H1 (cell line): ENCODE results near the gene GRK3. TPM values are rescaled to one million over a fixed set of nuclear protein-coding genes. Genes with fewer than 3 reads are reported as not detected.

Source experiments
- CTCF ChIA-PET: fragments of 300-600 bp; sonication (Branson Sonifier 250); formaldehyde crosslinking; loops from one replicate; lab custom pipeline; 2021; ENCODE audit not compliant: partially characterized antibody; lab: Charles Lee
- POLR2A ChIA-PET: fragments of 300-600 bp; sonication (Branson Sonifier 250); formaldehyde crosslinking; loops from one replicate; lab custom pipeline; 2021; ENCODE audit warnings: inconsistent platforms; ENCODE audit not compliant: partially characterized antibody; lab: Charles Lee
- DNase-seq, 2 experiments: peaks; one replicate each; pipeline versions ENCODE4 v3.0.0 to v3.0.0-alpha.2; 2010 to 2022; ENCODE audit warnings: low spot score in 2 of 2, low read depth in 1 of 2, mixed read lengths in 1 of 2
- FAIRE-seq: peaks from 2 replicates; lab custom pipeline; 2011; peaks lifted over from hg19 to GRCh38; lab: Jason Lieb, UNC
- H2AFZ ChIP-seq: 2 replicates; pipeline ENCODE4 v1.8.1; 2012; ENCODE audit warnings: low read length, inconsistent platforms
- H2AK5ac ChIP-seq: 2 replicates; pipeline ENCODE4 v1.6.1; 2013; ENCODE audit warnings: low read depth, low read length
- H2BK120ac ChIP-seq: replicated peaks from 2 replicates; pipeline ENCODE3; 2013; ENCODE audit warnings: low read depth, low read length, inconsistent platforms
- H2BK12ac ChIP-seq: 2 replicates; pipeline ENCODE4 v1.6.1; 2013; ENCODE audit warnings: low read depth, low read length
- H2BK15ac ChIP-seq: 2 replicates; pipeline ENCODE4 v1.6.1; 2013; ENCODE audit warnings: low read length
- H2BK20ac ChIP-seq: 2 replicates; pipeline ENCODE4 v1.6.1; 2013; ENCODE audit warnings: low read length
- H2BK5ac ChIP-seq: 2 replicates; pipeline ENCODE4 v1.6.1; 2013; ENCODE audit warnings: low read depth, low read length
- H3K14ac ChIP-seq: 2 replicates; pipeline ENCODE4 v1.6.1; 2013; ENCODE audit warnings: inconsistent platforms; ENCODE audit not compliant: insufficient read length
- H3K18ac ChIP-seq: 2 replicates; pipeline ENCODE4 v1.6.1; 2013; ENCODE audit warnings: low read length; ENCODE audit errors: extremely low read depth
- H3K23ac ChIP-seq: 2 replicates; pipeline ENCODE4 v1.6.1; 2013; ENCODE audit warnings: inconsistent platforms; ENCODE audit not compliant: insufficient read length
- H3K23me2 ChIP-seq: 2 replicates; pipeline ENCODE4 v1.6.1; 2013; ENCODE audit warnings: low read depth, low read length
- H3K27ac ChIP-seq: 2 replicates; pipeline ENCODE4 v1.6.1; 2011; ENCODE audit warnings: low read depth, low read length, inconsistent platforms
- H3K27me3 ChIP-seq, 4 experiments: replicated peaks in 1 of 4; 1 replicate in 1 of 4; 2 replicates in 3 of 4; pipeline versions ENCODE4 v1.6.1 to v1.8.1; 2011 to 2013; ENCODE audit warnings: low read length in 3 of 4, mild to moderate bottlenecking in 3 of 4, inconsistent platforms in 2 of 4, mixed read lengths in 2 of 4, moderate library complexity in 1 of 4; ENCODE audit not compliant: control insufficient read depth in 3 of 4, insufficient read depth in 3 of 4; ENCODE audit errors: extremely low read depth in 1 of 4
- H3K36me3 ChIP-seq, 4 experiments: 2 replicates each; pipeline versions ENCODE4 v1.6.1 to v1.8.1; 2011 to 2013; ENCODE audit warnings: mild to moderate bottlenecking in 4 of 4, low read length in 3 of 4, moderate library complexity in 2 of 4, control low read depth in 1 of 4, inconsistent platforms in 1 of 4; ENCODE audit not compliant: insufficient read depth in 4 of 4, control insufficient read depth in 2 of 4
- H3K4ac ChIP-seq: replicated peaks from 2 replicates; pipeline ENCODE3; 2013; ENCODE audit warnings: low read length, low read depth, mixed read lengths, inconsistent platforms; ENCODE audit not compliant: insufficient read length
- H3K4me1 ChIP-seq, 4 experiments: replicated peaks in 1 of 4; 1 replicate in 1 of 4; 2 replicates in 3 of 4; pipeline versions ENCODE4 v1.6.1 to v1.8.1; 2011 to 2013; ENCODE audit warnings: low read length in 3 of 4, inconsistent platforms in 2 of 4, mixed read lengths in 1 of 4; ENCODE audit not compliant: insufficient read depth in 4 of 4, control insufficient read depth in 3 of 4
- H3K4me2 ChIP-seq, 2 experiments: 2 replicates each; pipeline versions ENCODE4 v1.6.1 to v1.8.1; 2011 to 2013; ENCODE audit warnings: low read depth in 2 of 2, low read length in 2 of 2, control low read depth in 1 of 2, inconsistent platforms in 1 of 2, mild to moderate bottlenecking in 1 of 2; ENCODE audit not compliant: insufficient read depth in 1 of 2
- H3K4me3 ChIP-seq, 4 experiments: fragments of 200-600, 300-600 bp in 1 of 4; sonication (generic), shearing (Covaris generic), sonication (Bioruptor Twin) in 1 of 4; 2 replicates each; pipeline versions ENCODE4 v1.5.1 to v1.8.1; 2011 to 2016; ENCODE audit warnings: low read length in 4 of 4, low read depth in 3 of 4, control low read depth in 2 of 4, inconsistent platforms in 2 of 4, mild to moderate bottlenecking in 2 of 4, mixed read lengths in 1 of 4, moderate library complexity in 1 of 4; ENCODE audit not compliant: insufficient read depth in 2 of 4; ENCODE audit errors: extremely low read depth in 1 of 4
- H3K56ac ChIP-seq: replicated peaks from 2 replicates; pipeline ENCODE3; 2013; ENCODE audit warnings: low read depth, mild to moderate bottlenecking, mixed read lengths, low read length, inconsistent platforms; ENCODE audit not compliant: insufficient read length
- H3K79me1 ChIP-seq: 2 replicates; pipeline ENCODE4 v1.6.1; 2013; ENCODE audit warnings: low read depth, low read length, control low read depth
- H3K79me2 ChIP-seq, 2 experiments: 2 replicates each; pipeline versions ENCODE4 v1.6.1 to v1.8.1; 2012 to 2013; ENCODE audit warnings: low read length in 2 of 2, mild to moderate bottlenecking in 2 of 2, inconsistent platforms in 1 of 2; ENCODE audit not compliant: insufficient read depth in 2 of 2, control insufficient read depth in 1 of 2
- H3K9ac ChIP-seq, 4 experiments: replicated peaks in 1 of 4; 1 replicate in 1 of 4; 2 replicates in 3 of 4; pipeline versions ENCODE4 v1.6.1 to v1.8.1; 2011 to 2013; ENCODE audit warnings: low read depth in 3 of 4, low read length in 3 of 4, control low read depth in 2 of 4, mild to moderate bottlenecking in 2 of 4, moderate library complexity in 2 of 4, inconsistent platforms in 1 of 4; ENCODE audit errors: extremely low read depth in 1 of 4
- H3K9me3 ChIP-seq, 2 experiments: 2 replicates each; pipeline versions ENCODE4 v1.6.1 to v1.8.1; 2012 to 2013; ENCODE audit warnings: mild to moderate bottlenecking in 2 of 2, moderate library complexity in 2 of 2, control low read depth in 1 of 2, inconsistent platforms in 1 of 2, low read depth in 1 of 2, low read length in 1 of 2, mixed read lengths in 1 of 2; ENCODE audit not compliant: insufficient read depth in 2 of 2
- H4K20me1 ChIP-seq, 2 experiments: replicated peaks in 1 of 2; 2 replicates each; pipeline versions ENCODE3 to v1.8.1; 2011 to 2013; ENCODE audit warnings: inconsistent platforms in 2 of 2, low read length in 2 of 2, mild to moderate bottlenecking in 1 of 2; ENCODE audit not compliant: insufficient read depth in 2 of 2, control insufficient read depth in 1 of 2
- H4K5ac ChIP-seq: 2 replicates; pipeline ENCODE4 v1.6.1; 2013; ENCODE audit warnings: low read length, low read depth, mixed read lengths, inconsistent platforms; ENCODE audit not compliant: insufficient read length
- H4K8ac ChIP-seq: 2 replicates; pipeline ENCODE4 v1.8.0; 2013; ENCODE audit warnings: mild to moderate bottlenecking, moderate library complexity, low read length, inconsistent platforms; ENCODE audit not compliant: insufficient read depth; ENCODE audit errors: extremely low read depth
- H4K91ac ChIP-seq: replicated peaks from 2 replicates; pipeline ENCODE3; 2013; ENCODE audit warnings: low read length, mixed read lengths, inconsistent platforms; ENCODE audit not compliant: insufficient read length
- CBX5 ChIP-seq: fragments of 300-800, 300-1000 bp; sonication (generic); IDR thresholded peaks from 2 replicates; pipeline ENCODE4 v1.7.1; 2016; ENCODE audit warnings: antibody characterized with exemption, low read length, low read depth
- CHD1 ChIP-seq: IDR thresholded peaks from 2 replicates; pipeline ENCODE4 v1.6.1; 2012; ENCODE audit warnings: low read depth, low read length, improper control_type of control experiment
- EP300 ChIP-seq, 2 experiments: IDR thresholded peaks; 1 replicate in 1 of 2; 2 replicates in 1 of 2; pipeline ENCODE4 v1.6.1; 2011 to 2012; ENCODE audit warnings: low read depth in 2 of 2, low read length in 2 of 2, mild to moderate bottlenecking in 2 of 2, borderline replicate concordance in 1 of 2, inconsistent platforms in 1 of 2, moderate library complexity in 1 of 2
- GTF2F1 ChIP-seq: IDR thresholded peaks from 2 replicates; pipeline ENCODE4 v1.6.1; 2012; ENCODE audit warnings: low read depth, low read length, improper control_type of control experiment, borderline replicate concordance
- HDAC2 ChIP-seq, 2 experiments: fragments of 300-600 bp in 1 of 2; sonication (generic) in 1 of 2; IDR thresholded peaks; 2 replicates each; pipeline ENCODE4 v1.6.1; 2011 to 2012; ENCODE audit warnings: low read depth in 2 of 2, low read length in 2 of 2, mild to moderate bottlenecking in 2 of 2, moderate library complexity in 2 of 2, borderline replicate concordance in 1 of 2, inconsistent platforms in 1 of 2
- KDM1A ChIP-seq: fragments of 200-600, 300-600 bp; sonication (generic); IDR thresholded peaks from 2 replicates; pipeline ENCODE4 v1.7.1; 2016; ENCODE audit warnings: mild to moderate bottlenecking, low read length, borderline replicate concordance
- POLR2A ChIP-seq, 2 experiments: IDR thresholded peaks; 1 replicate in 1 of 2; 2 replicates in 1 of 2; pipeline ENCODE4 v1.6.1; 2011; ENCODE audit warnings: low read depth in 2 of 2, low read length in 2 of 2, mild to moderate bottlenecking in 2 of 2; ENCODE audit errors: control extremely low read depth in 1 of 2
- RXRA ChIP-seq: IDR thresholded peaks from 2 replicates; pipeline ENCODE4 v1.6.1; 2011; ENCODE audit warnings: low read depth, mild to moderate bottlenecking, low read length, moderate library complexity; ENCODE audit not compliant: insufficient read depth
- SP4 ChIP-seq: IDR thresholded peaks from 2 replicates; pipeline ENCODE4 v1.6.1; 2012; ENCODE audit warnings: low read length, inconsistent platforms
- TBP ChIP-seq: IDR thresholded peaks from 2 replicates; pipeline ENCODE4 v1.6.1; 2011; ENCODE audit warnings: low read depth, low read length, improper control_type of control experiment
- TCF12 ChIP-seq: IDR thresholded peaks from 2 replicates; pipeline ENCODE4 v1.6.1; 2011; ENCODE audit warnings: low read depth, mild to moderate bottlenecking, low read length
- whole genome bisulfite sequencing, 2 experiments: shearing (Covaris generic) in 1 of 2; methylation state at CpG; one replicate each; pipeline versions ENCODE4 v1.1.6 to v1.1.7; 2013 to 2015; ENCODE audit warnings: low lambda C conversion rate in 2 of 2, mixed read lengths in 2 of 2, inconsistent platforms in 1 of 2, low coverage in 1 of 2, missing lambda C conversion rate in 1 of 2; ENCODE audit not compliant: insufficient replicate concordance in 2 of 2, insufficient coverage in 1 of 2, insufficient read length in 1 of 2; ENCODE audit errors: extremely low coverage in 1 of 2, missing lambda C conversion rate in 1 of 2; 5-methylcytosine and 5-hydroxymethylcytosine counted together
- polyA plus RNA-seq, 7 experiments: library from polyadenylated mRNA; depleted of rRNA in 3 of 7; stranded (reverse) in 5 of 7; unstranded in 2 of 7; fragments of >200 nt in 5 of 7; fragments of 200-250 nt in 2 of 7; gene quantifications; 1 replicate in 5 of 7; 2 replicates in 1 of 7; 4 replicates in 1 of 7; pipeline versions ENCODE4 v1.2.1 to v1.2.3, GENCODE V29; 2011 to 2013; ENCODE audit warnings: missing spikeins in 2 of 7, mixed read lengths in 2 of 7
- total RNA-seq: library from RNA; stranded (reverse); fragmentation: NEBNext Ultra II Directional; extraction: Animal tissue kit (Norgen Biotek cat#: 25700); gene quantifications from 2 replicates; pipeline ENCODE4 v1.2.1, GENCODE V29; 2021

Gene GRK3
- total and polyA plus RNA-seq, 2 of the 8 experiments (the other 6 are each of a cell fraction or from before 2014, with no cell fraction given), result 7.5 to 35.3 TPM

DNA sequence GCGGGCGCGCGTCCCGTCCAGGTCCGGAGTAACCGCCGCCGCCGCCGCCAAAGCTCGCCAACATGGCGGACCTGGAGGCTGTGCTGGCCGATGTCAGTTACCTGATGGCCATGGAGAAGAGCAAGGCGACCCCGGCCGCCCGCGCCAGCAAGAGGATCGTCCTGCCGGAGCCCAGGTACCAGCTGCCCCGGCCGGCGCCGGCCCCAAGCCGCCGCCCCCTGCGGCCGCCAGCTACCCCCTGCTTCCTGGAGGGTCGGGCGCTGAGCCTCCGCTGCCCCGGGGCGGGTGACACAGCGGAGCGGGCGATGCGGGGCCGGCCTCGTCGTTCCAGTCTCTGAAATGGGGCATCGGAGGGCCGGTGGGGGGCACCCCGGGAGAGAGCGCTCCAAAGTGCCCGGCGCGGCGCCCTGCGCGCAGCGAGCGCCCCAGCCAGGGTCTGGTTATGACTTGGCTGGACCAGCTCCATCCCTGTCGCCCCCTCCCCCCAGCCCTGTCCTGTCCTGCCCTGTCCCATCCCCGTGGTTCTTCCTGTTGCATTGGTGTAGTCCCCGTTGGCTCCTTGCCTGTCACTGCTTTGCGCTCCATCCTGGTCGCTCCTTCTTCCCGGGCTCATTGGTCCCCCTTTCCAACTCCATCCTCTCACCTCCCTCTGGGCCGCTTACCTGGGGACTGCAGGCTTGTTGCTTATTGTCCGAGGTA lies 653 bp downstream of the GRK3 start:
- H3K4me2 ChIP-seq, result peak overlapping the region; percentile 94 to 96
- H4K20me1 ChIP-seq, result peaks cover 0 to 2% of the 10 kb centered on the region in 2 experiments
- peak overlapping the region; percentile 1 to 57 (median 24); a peak in 6 of 7 replicates for H3K9ac ChIP-seq
- H3K27ac ChIP-seq, result no peak overlapping the region
- H2BK20ac ChIP-seq, result no peak overlapping the region
- no peak overlapping the region for H2BK15ac ChIP-seq
- peak overlapping the region; percentile 44 for H4K5ac ChIP-seq
- H3K56ac ChIP-seq, result no peak overlapping the region
- H3K27me3 ChIP-seq, result peaks cover 0 to 13% (median 3%) of the 10 kb centered on the region in 4 experiments; a peak in 2 of 7 replicates
- peak overlapping the region; percentile 51; the same call in 1 of the 2 replicates for H4K8ac ChIP-seq
- peak; percentile 36 to 83 for DNase-seq
- H3K79me2 ChIP-seq, result peaks cover 6 to 48% of the 10 kb centered on the region in 2 experiments
- H3K18ac ChIP-seq, result no peak overlapping the region; the same call in 1 of the 2 replicates
- no peaks in the 10 kb centered on the region for H3K9me3 ChIP-seq
- H2BK12ac ChIP-seq, result peak overlapping the region; percentile 39; the same call in 1 of the 2 replicates
- ChIA-PET POLR2A (interaction anchor here (0.7 to 1.5 kb wide), 2 partner anchors 12 to 39 kb away, joined by 3 read pairs; no protein-coding TSS in a partner anchor), CTCF (interaction anchor here (2.3 kb wide), 1 partner anchor 21 kb away, joined by 7 read pairs; no protein-coding TSS in a partner anchor)
- peaks cover 13% of the 10 kb centered on the region; the same call in 1 of the 2 replicates for H3K23me2 ChIP-seq
- no peak overlapping the region for H4K91ac ChIP-seq
- peak overlapping the region; percentile 39 to 100 (median 73) for H3K4me3 ChIP-seq
- 0% methylated on average over 19 of the region's 61 CpGs; no CpG with 5 or more reads in 1 of the 2 experiments for WGBS, 2 experiments
- no peak overlapping the region for H2AK5ac ChIP-seq
- H3K14ac ChIP-seq, result no peak overlapping the region
- H2BK120ac ChIP-seq, result no peak overlapping the region
- H3K23ac ChIP-seq, result no peak overlapping the region
- H3K4me1 ChIP-seq, result peaks cover 4 to 17% (median 13%) of the 10 kb centered on the region in 4 experiments; a peak in 6 of 7 replicates
- no peak for FAIRE-seq
- H3K4ac ChIP-seq, result no peak overlapping the region
- no peaks in the 10 kb centered on the region for H3K36me3 ChIP-seq
- peaks cover 6% of the 10 kb centered on the region for H3K79me1 ChIP-seq
- H2BK5ac ChIP-seq, result no peak overlapping the region
- H2AFZ ChIP-seq, result no peak overlapping the region
- TF ChIP-seq CHD1 (no peak), TCF12 (no peak), GTF2F1 (no peak), HDAC2 (IDR thresholded peaks at IDR 0.05; ENCODE audit: borderline replicate concordance in 1 of 2, low read depth in 2 of 2, low read length in 2 of 2) (peak in 1 of 2 experiments; percentile 93; a peak in 2 of 4 replicates), SP4 (no peak), TBP (no peak), CBX5 (no peak), KDM1A (peak; percentile 96), EP300 (IDR thresholded peaks at IDR 0.05; ENCODE audit: borderline replicate concordance in 1 of 2, low read depth in 2 of 2, low read length in 2 of 2) (no peak), RXRA (no peak), POLR2A (IDR thresholded peaks at IDR 0.05; ENCODE audit: control extremely low read depth in 1 of 2, low read depth in 2 of 2, low read length in 2 of 2) (peak in 1 of 2 experiments; percentile 48; a peak in 1 of 3 replicates)
